ENCODE results near the gene IQCN.
A peak's percentile ranks its signal among the peaks of the same experiment; 100 is the strongest.

Gene IQCN

DNA sequence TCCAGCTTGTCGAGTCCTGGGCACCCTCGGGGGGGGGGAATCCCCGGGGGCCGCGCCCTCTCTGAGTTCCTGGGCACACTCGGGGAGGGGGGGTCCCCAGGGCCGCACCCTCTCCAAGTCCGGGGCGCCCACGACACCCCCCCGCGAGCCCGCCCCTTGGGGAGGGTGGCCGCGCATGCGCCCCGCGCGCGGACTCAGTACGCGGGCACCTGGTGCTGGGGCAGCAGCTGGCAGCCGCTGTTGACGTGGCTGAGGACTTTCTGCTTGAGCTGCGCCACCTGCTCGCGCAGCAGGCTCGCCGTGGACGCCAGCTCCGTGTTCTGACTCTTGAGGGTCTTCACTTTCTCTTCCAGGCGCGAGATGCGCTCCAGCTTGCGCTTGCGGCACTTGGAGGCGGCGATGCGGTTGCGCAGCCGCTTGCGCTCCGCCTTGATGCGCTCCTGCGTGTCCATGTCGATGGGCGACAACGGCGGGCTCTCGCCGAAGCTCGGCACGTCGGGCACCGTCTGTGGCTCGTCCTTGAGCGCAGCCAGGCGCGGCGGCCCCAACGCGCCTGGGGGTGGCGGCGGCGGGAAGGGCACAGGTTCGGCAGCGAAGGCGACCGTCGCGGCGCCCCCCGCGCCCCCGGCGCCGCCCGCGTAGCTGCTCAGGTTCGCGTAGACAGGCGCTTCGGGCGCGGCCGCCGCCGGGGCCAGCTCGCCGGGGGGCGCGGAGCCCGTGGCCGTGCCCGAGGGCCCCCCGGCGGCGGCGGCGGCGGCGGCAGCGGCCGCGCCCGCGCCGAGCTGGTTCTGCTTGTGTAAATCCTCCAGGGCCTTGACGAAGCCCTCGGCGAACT lies 6.2 kb upstream of the IQCN start:
- peak; percentile 87 for DNase-seq (ENCODE audit: low spot score)
- Histone ChIP-seq H3K4me3 (peak overlapping the region; percentile 93), H3K27ac (peak overlapping the region; percentile 100)
- TF ChIP-seq, protein P1, sequence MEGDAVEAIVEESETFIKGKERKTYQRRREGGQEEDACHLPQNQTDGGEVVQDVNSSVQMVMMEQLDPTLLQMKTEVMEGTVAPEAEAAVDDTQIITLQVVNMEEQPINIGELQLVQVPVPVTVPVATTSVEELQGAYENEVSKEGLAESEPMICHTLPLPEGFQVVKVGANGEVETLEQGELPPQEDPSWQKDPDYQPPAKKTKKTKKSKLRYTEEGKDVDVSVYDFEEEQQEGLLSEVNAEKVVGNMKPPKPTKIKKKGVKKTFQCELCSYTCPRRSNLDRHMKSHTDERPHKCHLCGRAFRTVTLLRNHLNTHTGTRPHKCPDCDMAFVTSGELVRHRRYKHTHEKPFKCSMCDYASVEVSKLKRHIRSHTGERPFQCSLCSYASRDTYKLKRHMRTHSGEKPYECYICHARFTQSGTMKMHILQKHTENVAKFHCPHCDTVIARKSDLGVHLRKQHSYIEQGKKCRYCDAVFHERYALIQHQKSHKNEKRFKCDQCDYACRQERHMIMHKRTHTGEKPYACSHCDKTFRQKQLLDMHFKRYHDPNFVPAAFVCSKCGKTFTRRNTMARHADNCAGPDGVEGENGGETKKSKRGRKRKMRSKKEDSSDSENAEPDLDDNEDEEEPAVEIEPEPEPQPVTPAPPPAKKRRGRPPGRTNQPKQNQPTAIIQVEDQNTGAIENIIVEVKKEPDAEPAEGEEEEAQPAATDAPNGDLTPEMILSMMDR (IDR thresholded peaks at IDR 0.05) = no peak

DNA sequence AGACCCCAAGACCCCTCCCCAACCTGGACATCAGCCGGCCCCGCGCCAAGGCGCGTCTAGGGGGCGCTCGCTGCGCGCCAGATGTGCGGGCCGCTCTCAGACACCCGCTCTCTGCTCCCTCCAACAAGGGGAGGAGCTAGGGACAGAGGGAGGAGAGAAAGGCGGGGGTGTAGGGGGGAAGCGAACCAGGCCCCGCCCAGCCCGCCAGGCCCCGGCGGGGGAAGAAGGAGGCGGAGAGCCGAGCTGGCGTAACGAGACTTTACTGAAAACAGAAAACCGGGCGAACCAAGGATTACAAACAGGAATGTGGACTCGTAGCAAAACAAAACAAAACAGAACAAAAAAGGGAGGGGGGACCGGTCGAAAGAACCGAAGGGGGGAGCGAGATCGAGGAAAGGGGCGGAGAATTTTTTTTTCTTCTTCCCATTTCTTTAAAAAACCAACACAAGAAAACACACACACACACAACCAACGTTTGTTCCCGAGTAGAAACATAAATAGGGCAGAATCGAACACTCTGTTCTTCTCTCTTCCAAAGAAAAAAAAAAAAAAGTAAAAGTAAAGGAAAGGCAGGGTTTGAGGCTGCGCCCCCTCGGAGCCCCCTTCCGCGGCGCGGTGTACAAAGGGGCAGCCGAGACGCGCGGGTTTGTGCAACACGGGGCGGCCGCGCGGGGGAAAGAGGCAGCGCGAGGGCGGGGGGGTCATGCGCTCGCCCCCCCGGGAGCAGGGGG lies 5.4 kb upstream of the IQCN start:
- Histone ChIP-seq H3K4me3 (peak overlapping the region; percentile 93), H3K27ac (peak overlapping the region; percentile 100)
- peak; percentile 95 for DNase-seq (ENCODE audit: low spot score)
- TF ChIP-seq, protein P1 (IDR thresholded peaks at IDR 0.05) = peak; percentile 79

DNA sequence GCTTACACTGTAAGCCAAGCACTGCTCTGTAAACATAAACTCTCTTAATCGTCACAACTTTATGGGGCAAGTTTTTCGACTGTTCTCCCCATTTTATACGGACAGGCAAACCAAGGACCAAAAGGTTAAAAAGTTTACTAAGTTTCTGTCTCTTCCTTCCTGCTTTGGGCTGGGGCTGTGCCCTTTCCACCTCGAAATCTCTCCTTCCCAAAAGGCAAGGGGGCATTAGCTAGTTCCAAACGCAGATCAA lies 4.9 kb upstream of the IQCN start:
- H3K4me3 ChIP-seq = peak overlapping the region; percentile 93
- DNase-seq (ENCODE audit: low spot score) = no peak
- H3K27ac ChIP-seq = peak overlapping the region; percentile 100
- TF ChIP-seq, protein P1 (IDR thresholded peaks at IDR 0.05) = no peak

DNA sequence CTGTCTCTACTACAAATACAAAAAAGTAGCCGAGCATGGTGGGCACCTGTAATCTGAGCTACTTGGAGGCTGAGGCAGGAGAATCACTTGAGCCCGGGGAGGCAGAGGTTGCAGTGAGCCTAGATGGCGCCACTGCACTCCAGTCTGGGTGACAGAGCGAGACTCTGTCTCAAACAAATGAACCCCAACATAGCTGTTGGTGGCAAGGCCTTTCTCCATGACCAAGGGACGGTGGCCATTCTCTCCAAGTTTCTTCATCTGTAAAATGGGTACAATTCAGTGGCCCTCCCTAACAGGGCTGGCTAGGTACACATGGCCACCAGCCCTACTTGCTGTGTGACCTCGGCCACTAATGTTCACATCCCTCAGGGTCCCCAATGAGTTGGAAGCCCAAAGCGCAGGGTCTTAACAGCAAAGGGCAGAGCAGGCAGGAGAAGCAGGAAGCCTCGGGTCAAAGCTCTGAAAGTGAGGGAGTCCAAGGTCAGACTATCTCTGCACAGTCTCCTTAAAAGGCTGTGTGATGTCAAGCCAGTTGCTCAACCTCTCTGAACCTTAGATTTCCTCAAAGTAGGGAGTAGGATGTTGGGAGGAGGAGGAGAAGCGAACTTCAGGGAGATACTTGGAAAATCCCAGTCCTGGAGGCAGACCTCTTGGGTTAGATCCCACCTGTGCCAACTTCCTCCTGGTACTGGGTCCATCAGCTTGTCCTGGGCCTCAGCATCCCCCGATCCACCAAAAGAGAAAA lies 4.4 kb upstream of the IQCN start:
- H3K4me3 ChIP-seq = peak overlapping the region; percentile 93
- H3K27ac ChIP-seq = peak overlapping the region; percentile 100
- no peak for DNase-seq (ENCODE audit: low spot score)
- TF ChIP-seq, protein P1 (IDR thresholded peaks at IDR 0.05) = no peak

DNA sequence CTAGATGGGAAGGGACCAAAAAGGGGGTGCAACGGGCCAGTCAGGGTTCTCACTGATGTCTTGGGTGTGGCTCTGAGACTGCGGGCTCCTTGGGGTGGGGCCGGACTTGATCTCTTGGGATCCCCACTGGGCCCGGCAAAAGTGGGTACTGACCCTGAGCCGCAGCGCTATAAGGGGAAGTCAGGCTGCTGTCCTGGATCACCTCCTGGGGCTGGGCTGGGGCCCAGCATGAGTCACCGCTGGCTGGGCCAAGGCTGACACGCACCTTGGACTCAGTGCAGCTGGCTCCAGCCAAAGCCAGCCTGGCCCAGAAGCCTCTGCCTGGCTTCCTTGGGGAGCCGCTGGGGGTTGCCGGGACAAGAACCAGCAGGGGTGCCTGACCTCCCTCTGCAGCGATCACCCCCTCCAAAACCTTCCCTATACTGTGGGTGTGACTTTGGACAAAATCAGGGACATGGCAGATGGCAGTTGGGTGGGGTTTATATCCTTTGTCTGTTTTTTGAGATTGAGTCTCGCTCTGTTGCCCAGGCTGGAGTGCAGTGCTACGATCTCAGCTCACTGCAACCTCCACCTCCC lies 617 bp upstream of the IQCN start:
- H3K4me3 ChIP-seq = peak overlapping the region; percentile 46
- peak overlapping the region; percentile 83 to 88 for H3K27ac ChIP-seq
- peak; percentile 92 for DNase-seq (ENCODE audit: low spot score)
- TF ChIP-seq, protein P1 (IDR thresholded peaks at IDR 0.05) = no peak

DNA sequence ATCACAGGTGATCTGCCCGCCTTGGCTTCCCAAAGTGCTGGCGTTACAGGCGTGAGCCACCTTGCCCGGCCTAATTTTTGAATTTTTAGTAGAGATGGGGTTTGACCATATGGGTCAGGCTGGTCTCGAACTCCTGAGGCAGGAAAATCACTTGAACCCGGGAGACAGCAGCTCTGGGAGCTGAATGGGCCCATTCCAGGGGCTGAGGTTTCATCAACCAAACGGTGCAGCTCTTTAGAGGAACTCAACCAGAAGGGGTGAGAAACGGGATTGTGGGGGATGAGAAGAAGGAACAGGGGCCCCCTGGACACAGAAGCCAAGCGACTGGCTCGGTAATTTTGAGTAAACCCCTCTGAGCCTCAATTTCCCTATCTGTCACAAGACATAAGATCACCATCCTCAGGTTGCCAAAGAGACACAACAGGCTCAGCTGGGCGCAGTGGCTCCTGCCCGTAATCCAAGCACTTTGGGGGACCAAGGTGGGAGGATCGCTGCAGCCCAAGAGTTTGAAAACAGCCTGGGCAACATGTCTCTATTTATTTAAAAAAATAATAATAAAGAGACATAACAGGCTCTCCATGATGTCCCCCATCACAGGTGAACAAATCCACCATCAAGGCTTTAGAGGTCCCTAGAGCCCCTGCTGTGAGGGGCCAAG lies 562 bp downstream of the IQCN start:
- TF ChIP-seq, protein P1 (IDR thresholded peaks at IDR 0.05) = no peak
- Histone ChIP-seq H3K27ac (peak overlapping the region; percentile 83 to 88), H3K4me3 (no peak overlapping the region)
- DNase-seq (ENCODE audit: low spot score) = no peak
